IMR-90 (cell line): ENCODE data around the gene ATIC. TPM values are rescaled to one million over a fixed set of nuclear protein-coding genes. Genes with fewer than 3 reads are reported as not detected.

ENCODE experiments used
- ATAC-seq: fragments of 200-7000 bp; cut with Tn5 transposase; 2 replicates; pipeline ENCODE4 v1.9.1; 2020; ENCODE audit warnings: low read depth, mild to moderate bottlenecking, moderate library complexity
- BruUV-seq: library from RNA; stranded (reverse); fragments of 400-500 nt; replicated peaks from 2 replicates; lab custom pipeline; 2021; lab: Mats Ljungman, UMichigan
- CTCF ChIA-PET: fragments of 300-600 bp; formaldehyde crosslinking; extraction: SDS; loops from one replicate; lab custom pipeline; 2021; ENCODE audit warnings: antibody characterized with exemption; lab: Yijun Ruan, JAX
- POLR2A ChIA-PET: fragments of 300-600 bp; sonication (Branson Sonifier 250); formaldehyde crosslinking; loops from one replicate; lab custom pipeline; 2022; ENCODE audit warnings: antibody characterized with exemption; ENCODE audit not compliant: unreplicated experiment; lab: Charles Lee
- DNase-seq: peaks from one replicate; pipeline ENCODE4 v3.0.0; 2013
- H2AFZ ChIP-seq: replicated peaks from 2 replicates; pipeline ENCODE3; 2013; ENCODE audit warnings: low read length, mild to moderate bottlenecking; ENCODE audit not compliant: poor library complexity
- H2AK5ac ChIP-seq: 2 replicates; pipeline ENCODE4 v1.6.1; 2013; ENCODE audit warnings: low read depth, low read length, inconsistent platforms
- H2AK9ac ChIP-seq: replicated peaks from 2 replicates; pipeline ENCODE3; 2013; ENCODE audit warnings: mild to moderate bottlenecking, low read depth, low read length, moderate library complexity; ENCODE audit not compliant: poor library complexity
- H2BK120ac ChIP-seq: 2 replicates; pipeline ENCODE4 v1.6.1; 2013; ENCODE audit warnings: low read depth, low read length, inconsistent platforms
- H2BK15ac ChIP-seq: 3 replicates; pipeline ENCODE4 v1.6.1; 2013; ENCODE audit warnings: low read depth, low read length, inconsistent platforms
- H2BK20ac ChIP-seq: 2 replicates; pipeline ENCODE4 v1.6.1; 2013; ENCODE audit warnings: low read depth, mild to moderate bottlenecking, inconsistent platforms, low read length, moderate library complexity
- H2BK5ac ChIP-seq: 2 replicates; pipeline ENCODE4 v1.6.1; 2013; ENCODE audit warnings: mild to moderate bottlenecking, low read depth, low read length, inconsistent platforms; ENCODE audit not compliant: poor library complexity, severe bottlenecking
- H3K14ac ChIP-seq: replicated peaks from 2 replicates; pipeline ENCODE4 v1.6.1; 2013; ENCODE audit warnings: low read depth, low read length, inconsistent platforms
- H3K18ac ChIP-seq: 2 replicates; pipeline ENCODE4 v1.6.1; 2013; ENCODE audit warnings: low read depth, low read length, control low read depth
- H3K23ac ChIP-seq: 2 replicates; pipeline ENCODE4 v1.6.1; 2013; ENCODE audit warnings: low read depth, low read length, inconsistent platforms
- H3K27ac ChIP-seq: 2 replicates; pipeline ENCODE4 v1.5.1; 2013; ENCODE audit warnings: mild to moderate bottlenecking, control low read depth, low read length; ENCODE audit not compliant: insufficient read depth
- H3K27me3 ChIP-seq: 2 replicates; pipeline ENCODE4 v1.6.1; 2013; ENCODE audit warnings: low read length; ENCODE audit not compliant: control insufficient read depth, insufficient read depth
- H3K36me3 ChIP-seq: 2 replicates; pipeline ENCODE4 v1.6.1; 2013; ENCODE audit warnings: low read length, mixed read lengths; ENCODE audit not compliant: control insufficient read depth, insufficient read depth
- H3K4ac ChIP-seq: 2 replicates; pipeline ENCODE4 v1.6.1; 2013; ENCODE audit warnings: low read depth, low read length, inconsistent platforms
- H3K4me1 ChIP-seq: 2 replicates; pipeline ENCODE4 v1.6.1; 2013; ENCODE audit warnings: low read length, mixed read lengths; ENCODE audit not compliant: control insufficient read depth, insufficient read depth
- H3K4me2 ChIP-seq: 2 replicates; pipeline ENCODE4 v1.6.1; 2013; ENCODE audit warnings: low read depth, mild to moderate bottlenecking, control low read depth, low read length, moderate library complexity
- H3K4me3 ChIP-seq: 2 replicates; pipeline ENCODE4 v1.5.1; 2013; ENCODE audit warnings: low read depth, mild to moderate bottlenecking, control low read depth, low read length, moderate library complexity; ENCODE audit not compliant: insufficient read depth
- H3K56ac ChIP-seq: 2 replicates; pipeline ENCODE4 v1.6.1; 2013; ENCODE audit warnings: low read length, inconsistent platforms; ENCODE audit not compliant: insufficient read depth; ENCODE audit errors: extremely low read depth
- H3K79me1 ChIP-seq, 2 experiments: 2 replicates each; pipeline ENCODE4 v1.6.1; 2013; ENCODE audit warnings: low read length in 2 of 2, inconsistent platforms in 1 of 2, low read depth in 1 of 2
- H3K9ac ChIP-seq: 2 replicates; pipeline ENCODE4 v1.6.1; 2013; ENCODE audit warnings: low read depth, low read length, control low read depth
- H3K9me1 ChIP-seq: 2 replicates; pipeline ENCODE4 v1.6.1; 2013; ENCODE audit warnings: low read length, inconsistent platforms; ENCODE audit not compliant: insufficient read depth
- H3K9me3 ChIP-seq: 2 replicates; pipeline ENCODE4 v1.6.1; 2013; ENCODE audit warnings: low read length; ENCODE audit not compliant: control insufficient read depth, insufficient read depth
- H4K20me1 ChIP-seq: 2 replicates; pipeline ENCODE4 v1.6.1; 2013; ENCODE audit warnings: low read length, inconsistent platforms; ENCODE audit not compliant: insufficient read depth
- H4K5ac ChIP-seq: 2 replicates; pipeline ENCODE4 v1.6.1; 2013; ENCODE audit warnings: mild to moderate bottlenecking, low read depth, low read length, control low read depth
- H4K8ac ChIP-seq, 2 experiments: 2 replicates each; pipeline ENCODE4 v1.6.1; 2013; ENCODE audit warnings: low read depth in 2 of 2, low read length in 2 of 2, control low read depth in 1 of 2, inconsistent platforms in 1 of 2
- H4K91ac ChIP-seq: 2 replicates; pipeline ENCODE4 v1.6.1; 2013; ENCODE audit warnings: low read depth, low read length, inconsistent platforms; ENCODE audit not compliant: insufficient read depth
- NFE2L2 ChIP-seq: fragments of 150-350 bp; IDR thresholded peaks from 2 replicates; pipeline ENCODE4 v1.6.1; 2016; ENCODE audit warnings: low read depth, mild to moderate bottlenecking, low read length
- POLR2A ChIP-seq: IDR thresholded peaks from 2 replicates; pipeline ENCODE4 v1.6.1; 2012; ENCODE audit warnings: mild to moderate bottlenecking, low read depth, low read length
- SMC3 ChIP-seq: fragments of 150-350 bp; IDR thresholded peaks from 2 replicates; pipeline ENCODE4 v1.6.1; 2016; ENCODE audit warnings: low read depth, mild to moderate bottlenecking, antibody characterized with exemption, low read length, moderate library complexity
- WGBS, 2 experiments: methylation state at CpG; one replicate each; pipeline versions ENCODE4 v1.1.5 to v1.1.7; 2013; ENCODE audit warnings: missing lambda C conversion rate in 2 of 2; ENCODE audit not compliant: insufficient read length in 1 of 2; ENCODE audit errors: extremely low coverage in 2 of 2; 5-methylcytosine and 5-hydroxymethylcytosine counted together
- dilution Hi-C: fragments of 300-500 bp; cut with HindIII; formaldehyde crosslinking; loops from one replicate; pipeline ENCODE4 v1.14.3; 2018; ENCODE audit warnings: low sequenced_read_pairs; ENCODE audit not compliant: unreplicated experiment
- in situ Hi-C: fragments of 300-500 bp; cut with MboI; formaldehyde crosslinking; loops from 3 replicates; pipeline ENCODE4 v1.14.3; 2019; ENCODE audit warnings: low sequenced_read_pairs, inconsistent platforms, mixed read lengths
- intact Hi-C: fragments of 100-400 bp; cut with micrococcal nuclease; formaldehyde crosslinking; loops from 2 replicates; pipeline ENCODE4 v1.10.0; 2022
- polyA plus RNA-seq, 3 experiments: library from polyadenylated mRNA; depleted of rRNA; stranded (reverse); fragments of >200 nt; gene quantifications; 2 replicates each; pipeline ENCODE4 v1.2.3, GENCODE V29; 2012; ENCODE audit warnings: low replicate concordance in 1 of 3
- total RNA-seq: library from RNA; depleted of rRNA; stranded (reverse); fragments of >200 nt; gene quantifications from 2 replicates; pipeline ENCODE4 v1.2.3, GENCODE V29; 2012

The ATIC gene
- total and polyA plus RNA-seq, 2 of the 4 experiments (the other 2 are of a cell fraction): 30.5 to 101 TPM

DNA sequence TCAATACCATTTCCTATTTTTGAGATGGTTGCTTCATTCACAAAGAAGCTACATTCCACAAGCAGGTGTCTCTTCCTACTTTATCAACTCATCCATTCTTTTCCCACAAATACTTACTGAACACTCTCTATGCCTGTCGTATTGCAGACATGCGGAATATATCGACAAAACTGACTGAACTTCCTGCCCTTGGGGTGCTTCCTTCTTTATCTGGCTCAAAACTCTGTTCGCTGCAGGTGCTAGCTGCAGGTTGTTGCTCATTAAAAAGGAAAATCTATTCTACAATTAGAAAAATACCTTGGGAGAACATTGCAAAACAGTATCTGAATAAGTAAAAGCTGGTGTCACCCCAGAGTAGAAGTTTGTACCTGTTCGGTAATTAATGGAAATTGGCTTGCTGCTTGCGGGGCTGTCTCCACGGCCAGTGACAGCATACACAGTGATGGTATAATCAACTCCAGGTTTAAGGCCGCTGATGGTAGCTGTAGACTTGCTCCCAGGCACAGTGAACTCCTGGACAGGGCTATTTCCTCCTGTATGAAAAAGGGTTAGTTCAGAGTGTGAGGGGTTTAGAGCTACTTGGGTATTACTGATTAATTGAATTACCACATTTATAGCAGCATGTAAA, 71.9 kb downstream of the ATIC start:
- CTCF ChIA-PET: interaction anchor here (1.8 kb wide), 1 partner anchor 14 kb away, joined by 5 read pairs; no protein-coding TSS in a partner anchor
- BruUV-seq: TSS peak; percentile 20

More for the DNA sequence above, 71.9 kb downstream of the ATIC start:
- Histone ChIP-seq H2BK120ac (no peak overlapping the region), H2AK5ac (no peak overlapping the region), H3K9ac (no peak overlapping the region), H4K8ac (no peak overlapping the region), H2AFZ (no peak overlapping the region), H3K27ac (no peak overlapping the region), H3K14ac (no peak overlapping the region), H3K4me1 (no peaks in the 10 kb centered on the region), H3K9me1 (no peaks in the 10 kb centered on the region), H3K56ac (no peak overlapping the region), H2BK5ac (peak overlapping the region; percentile 6), H3K4me2 (no peak overlapping the region), H2BK20ac (no peak overlapping the region), H4K91ac (no peak overlapping the region), H3K36me3 (peaks cover 70% of the 10 kb centered on the region), H2AK9ac (peak overlapping the region; percentile 44), H4K20me1 (peaks cover 24% of the 10 kb centered on the region; the same call in 1 of the 2 replicates), H3K4ac (no peak overlapping the region), H3K79me1 (peaks cover 25 to 52% of the 10 kb centered on the region in 2 experiments; a peak in 3 of 4 replicates), H3K9me3 (no peaks in the 10 kb centered on the region), H3K4me3 (no peak overlapping the region), H4K5ac (no peak overlapping the region), H3K23ac (no peak overlapping the region), H2BK15ac (no peak overlapping the region), H3K27me3 (no peaks in the 10 kb centered on the region), H3K18ac (no peak overlapping the region)
- ATAC-seq (no peak), DNase-seq (no peak)
- WGBS, 2 experiments: 100% methylated on average over 3 of the region's 8 CpGs; no CpG with 5 or more reads in 1 of the 2 experiments
- TF ChIP-seq NFE2L2 (no peak), SMC3 (no peak), POLR2A (peak; percentile 41; the same call in 1 of the 2 replicates)
- in situ Hi-C loops: no loop called here
- dilution Hi-C loops: no loop called here
- intact Hi-C loops: no loop called here
- POLR2A ChIA-PET: no interaction called here
